ENCODE results near the gene NLRP13. TPM values are rescaled to one million over a fixed set of nuclear protein-coding genes. Genes with fewer than 3 reads are reported as not detected.

NLRP13 gene
- total and polyA plus RNA-seq, 2 of the 4 experiments (the other 2 are of a cell fraction): not detected

DNA sequence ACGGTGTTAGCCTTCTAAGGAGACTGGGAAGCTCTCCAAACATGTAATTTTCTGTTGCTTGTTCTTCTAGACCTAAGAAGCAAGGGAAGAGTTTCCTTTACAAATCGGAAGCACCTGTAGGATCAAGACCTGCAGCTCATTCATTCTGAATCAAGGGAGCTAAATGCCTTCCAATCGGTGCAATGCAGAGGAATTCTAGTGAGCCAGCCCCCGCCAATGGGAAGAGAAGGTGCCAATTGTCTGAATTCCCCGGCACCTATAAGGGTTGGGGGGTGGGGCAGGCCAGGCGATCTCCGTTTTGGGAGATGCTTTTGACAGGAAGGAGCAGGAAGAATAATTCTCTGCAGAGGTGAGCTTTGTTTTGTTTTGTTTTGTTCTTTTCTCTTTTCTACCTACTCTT is 7.1 kb upstream of the NLRP13 start:
- H2BK15ac ChIP-seq (ENCODE audit: low read depth, low read length): no peak overlapping the region
- dilution Hi-C loops (cut with HindIII; ENCODE audit: low sequenced_read_pairs, unreplicated experiment): no loop called here
- no peak overlapping the region for H3K18ac ChIP-seq (ENCODE audit: low read depth, low read length)
- no peak overlapping the region for H3K56ac ChIP-seq (ENCODE audit: extremely low read depth, insufficient read depth, low read length)
- H2AFZ ChIP-seq (replicated peaks; ENCODE audit: low read length, poor library complexity): no peak overlapping the region
- no peak for ATAC-seq (ENCODE audit: low read depth)
- H3K36me3 ChIP-seq (ENCODE audit: control insufficient read depth, insufficient read depth, low read length): no peaks in the 10 kb centered on the region
- no peak overlapping the region for H3K23ac ChIP-seq (ENCODE audit: low read depth, low read length)
- no peak overlapping the region for H3K14ac ChIP-seq (replicated peaks; ENCODE audit: low read depth, low read length)
- no peak overlapping the region for H2BK120ac ChIP-seq (ENCODE audit: low read depth, low read length)
- no peak overlapping the region for H3K4me3 ChIP-seq (ENCODE audit: insufficient read depth, low read depth, low read length)
- no peaks in the 10 kb centered on the region for H3K27me3 ChIP-seq (ENCODE audit: control insufficient read depth, insufficient read depth, low read length)
- no peaks in the 10 kb centered on the region for H3K9me1 ChIP-seq (ENCODE audit: insufficient read depth, low read length)
- ChIA-PET CTCF (no interaction called here), POLR2A (ENCODE audit: unreplicated experiment) (no interaction called here)
- no TSS peak for BruUV-seq (replicated peaks)
- H4K91ac ChIP-seq (ENCODE audit: insufficient read depth, low read depth, low read length): no peak overlapping the region
- WGBS, 2 experiments (ENCODE audit: extremely low coverage in 2 of 2, insufficient read length in 1 of 2): 6% methylated on average over 2 of the region's 7 CpGs; no CpG with 5 or more reads in 1 of the 2 experiments
- no peak for DNase-seq
- H3K9ac ChIP-seq (ENCODE audit: low read depth, low read length): no peak overlapping the region
- H2BK5ac ChIP-seq (ENCODE audit: low read depth, low read length, poor library complexity, severe bottlenecking): no peak overlapping the region
- no peak overlapping the region for H2BK20ac ChIP-seq (ENCODE audit: low read depth, low read length)
- in situ Hi-C loops (cut with MboI; ENCODE audit: low sequenced_read_pairs): no loop called here
- no peak for TF ChIP-seq FOS (IDR thresholded peaks at IDR 0.05; ENCODE audit: low read depth, low read length)
- TF ChIP-seq RFX5 (IDR thresholded peaks at IDR 0.05; ENCODE audit: low read depth, low read length): no peak
- H3K4me1 ChIP-seq (ENCODE audit: control insufficient read depth, insufficient read depth, low read length): no peaks in the 10 kb centered on the region
- no peak overlapping the region for H4K5ac ChIP-seq (ENCODE audit: low read depth, low read length)
- H4K20me1 ChIP-seq (ENCODE audit: insufficient read depth, low read length): no peaks in the 10 kb centered on the region
- H3K4me2 ChIP-seq (ENCODE audit: low read depth, low read length): no peak overlapping the region
- no peak overlapping the region for H2AK9ac ChIP-seq (replicated peaks; ENCODE audit: low read depth, low read length, poor library complexity)
- peaks cover 26% of the 10 kb centered on the region; the same call in 1 of the 2 replicates for H3K9me3 ChIP-seq (ENCODE audit: control insufficient read depth, insufficient read depth, low read length)
- intact Hi-C loops (cut with micrococcal nuclease): no loop called here
- H3K27ac ChIP-seq (ENCODE audit: insufficient read depth, low read length): no peak overlapping the region
- no peak overlapping the region for H3K4ac ChIP-seq (ENCODE audit: low read depth, low read length)
- H2AK5ac ChIP-seq (ENCODE audit: low read depth, low read length): no peak overlapping the region
- no peaks in the 10 kb centered on the region for H3K79me1 ChIP-seq (ENCODE audit: low read depth in 1 of 2, low read length in 2 of 2)
- no peak overlapping the region for H4K8ac ChIP-seq (ENCODE audit: low read depth in 2 of 2, low read length in 2 of 2)
